GM23248 (cell line): Measurements from ENCODE around the gene LIMK1. TPM values are rescaled to one million over a fixed set of nuclear protein-coding genes. Genes with fewer than 3 reads are reported as not detected.

Experiments
- DNase-seq: peaks from one replicate; pipeline ENCODE4 v3.0.0-alpha.2; 2015
- H2AFZ ChIP-seq: fragments of 200-600 bp; sonication (generic); 2 replicates; pipeline ENCODE4 v1.6.1; 2016; ENCODE audit warnings: antibody characterized with exemption
- H3F3A ChIP-seq: fragments of 200-600 bp; sonication (generic); 2 replicates; pipeline ENCODE4 v1.6.1; 2016; ENCODE audit warnings: mild to moderate bottlenecking, antibody characterized with exemption, mixed run types; ENCODE audit not compliant: insufficient read depth
- H3K27ac ChIP-seq: fragments of 200-600 bp; sonication (generic); 2 replicates; pipeline ENCODE4 v1.5.1; 2016; ENCODE audit warnings: mild to moderate bottlenecking
- H3K27me3 ChIP-seq: fragments of 200-600 bp; sonication (generic); replicated peaks from 2 replicates; pipeline ENCODE4 v1.6.1; 2016; ENCODE audit warnings: mild to moderate bottlenecking; ENCODE audit not compliant: insufficient read depth
- H3K36me3 ChIP-seq: fragments of 200-600 bp; sonication (generic); 2 replicates; pipeline ENCODE4 v1.6.1; 2016; ENCODE audit warnings: low read depth, mild to moderate bottlenecking
- H3K4me1 ChIP-seq: fragments of 200-600 bp; sonication (generic); 2 replicates; pipeline ENCODE4 v1.6.1; 2016; ENCODE audit warnings: mild to moderate bottlenecking; ENCODE audit not compliant: insufficient read depth
- H3K4me2 ChIP-seq: fragments of 200-600 bp; sonication (generic); one replicate; pipeline ENCODE4 v1.6.1; 2016; ENCODE audit warnings: mild to moderate bottlenecking; ENCODE audit not compliant: unreplicated experiment
- H3K4me3 ChIP-seq: fragments of 200-600 bp; sonication (generic); 2 replicates; pipeline ENCODE4 v1.5.1; 2016; ENCODE audit warnings: mild to moderate bottlenecking
- H3K79me2 ChIP-seq: fragments of 200-600 bp; sonication (generic); 2 replicates; pipeline ENCODE4 v1.6.1; 2016; ENCODE audit warnings: mild to moderate bottlenecking; ENCODE audit not compliant: insufficient read depth
- H3K9ac ChIP-seq: fragments of 200-600 bp; sonication (generic); 2 replicates; pipeline ENCODE4 v1.6.1; 2016; ENCODE audit warnings: mild to moderate bottlenecking
- H3K9me2 ChIP-seq: fragments of 200-600 bp; sonication (generic); 2 replicates; pipeline ENCODE4 v1.6.1; 2016; ENCODE audit warnings: mixed run types, mild to moderate bottlenecking, moderate library complexity; ENCODE audit not compliant: insufficient read depth
- H3K9me3 ChIP-seq: fragments of 200-600 bp; sonication (generic); one replicate; pipeline ENCODE4 v1.6.1; 2017; ENCODE audit warnings: low read depth
- H4K20me1 ChIP-seq: fragments of 200-600 bp; sonication (generic); 2 replicates; pipeline ENCODE4 v1.6.0; 2016; ENCODE audit not compliant: insufficient read depth
- EZH2 ChIP-seq: fragments of 200-600 bp; sonication (generic); IDR thresholded peaks from 2 replicates; pipeline ENCODE4 v1.6.1; 2018; ENCODE audit warnings: antibody characterized with exemption, mild to moderate bottlenecking; ENCODE audit not compliant: insufficient read depth, poor library complexity, severe bottlenecking
- EZH2phosphoT487 ChIP-seq: fragments of 200-600 bp; sonication (generic); IDR thresholded peaks from 2 replicates; pipeline ENCODE4 v1.6.1; 2018; ENCODE audit warnings: antibody characterized with exemption, moderate library complexity, mild to moderate bottlenecking, low read depth; ENCODE audit not compliant: insufficient read depth
- WGBS, 2 experiments: methylation state at CpG; one replicate each; pipeline ENCODE4 v1.1.6; 2015 to 2017; ENCODE audit warnings: low lambda C conversion rate in 2 of 2, low coverage in 1 of 2; ENCODE audit errors: missing lambda C conversion rate in 2 of 2; 5-methylcytosine and 5-hydroxymethylcytosine counted together
- in situ Hi-C: fragments of 300-500 bp; cut with MboI; formaldehyde crosslinking; loops from 2 replicates; pipeline ENCODE4 v1.15.0; 2020
- polyA plus RNA-seq: library from polyadenylated mRNA; unstranded; fragments of >200 nt; fragmentation: Nextera tagmentation; extraction: Ambion mirVana; gene quantifications from 2 replicates; pipeline ENCODE4 v1.2.1, GENCODE V29; 2016
- total RNA-seq: library from RNA; depleted of rRNA; stranded (reverse); fragments of >200 nt; shearing (Covaris generic); gene quantifications from 2 replicates; pipeline ENCODE4 v1.2.3, GENCODE V29; 2014

LIMK1 gene
- total and polyA plus RNA-seq, 2 experiments from 2014 or later, result 3.9 to 37.3 TPM

DNA sequence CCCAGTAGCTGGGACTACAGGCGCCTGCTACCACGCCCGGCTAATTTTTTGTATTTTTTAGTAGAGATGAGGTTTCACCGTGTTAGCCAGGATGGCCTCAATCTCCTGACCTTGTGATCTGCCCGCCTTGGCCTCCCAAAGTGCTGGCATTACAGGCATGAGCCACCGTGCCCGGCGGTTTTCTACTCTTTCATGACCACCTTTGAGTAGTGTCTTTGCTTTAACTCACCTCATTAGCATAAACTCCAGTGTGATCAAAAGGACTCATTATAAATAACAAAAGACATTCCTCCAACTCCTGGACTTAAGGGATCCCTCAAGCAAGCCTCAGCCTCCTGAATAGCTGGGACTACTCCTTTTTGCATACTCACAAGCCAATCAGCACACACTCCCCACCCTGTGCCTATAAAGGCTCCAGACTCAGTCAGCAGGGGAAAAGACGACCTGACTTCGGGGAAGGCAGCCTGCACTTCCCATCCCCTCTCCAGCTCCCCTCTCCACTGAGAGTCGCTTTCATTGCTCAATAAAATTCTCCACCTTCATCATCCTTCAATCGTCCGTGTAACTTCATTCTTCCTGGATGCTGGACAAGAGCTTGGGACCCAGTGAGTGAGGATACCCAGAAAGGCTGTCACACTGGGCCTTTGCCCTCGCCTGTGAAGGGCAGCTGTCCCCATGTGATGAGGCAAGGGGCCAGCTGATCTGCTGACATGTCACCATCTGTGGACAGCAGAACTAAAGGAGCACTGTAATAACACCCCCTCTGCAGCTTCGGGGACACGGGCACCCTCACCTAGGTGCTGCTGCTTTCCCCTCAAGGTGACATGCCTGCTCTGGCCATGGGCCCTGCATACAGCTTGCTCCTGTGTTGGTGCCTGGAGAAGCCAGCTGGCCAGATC lies 55.6 kb downstream of the LIMK1 start:
- no peak overlapping the region for H3K4me2 ChIP-seq
- no peak overlapping the region for H2AFZ ChIP-seq
- DNase-seq, result no peak
- H3K79me2 ChIP-seq, result no peaks in the 10 kb centered on the region
- no peaks in the 10 kb centered on the region for H4K20me1 ChIP-seq
- H3F3A ChIP-seq, result no peaks in the 10 kb centered on the region
- WGBS, 2 experiments, result 87 to 90% methylated on average over 16 of the region's 16 CpGs
- no peak overlapping the region for H3K9ac ChIP-seq
- H3K4me3 ChIP-seq, result no peak overlapping the region
- no peaks in the 10 kb centered on the region for H3K9me3 ChIP-seq
- in situ Hi-C loops, result no loop called here
- H3K36me3 ChIP-seq, result no peaks in the 10 kb centered on the region
- 0 out of 2 replicates have a peak, but pooled peaks cover 6% of the 10 kb centered on the region for H3K4me1 ChIP-seq
- H3K9me2 ChIP-seq, result no peaks in the 10 kb centered on the region
- no peaks in the 10 kb centered on the region for H3K27me3 ChIP-seq
- TF ChIP-seq EZH2phosphoT487, result no peak
- no peak for TF ChIP-seq EZH2
- H3K27ac ChIP-seq, result no peak overlapping the region

DNA sequence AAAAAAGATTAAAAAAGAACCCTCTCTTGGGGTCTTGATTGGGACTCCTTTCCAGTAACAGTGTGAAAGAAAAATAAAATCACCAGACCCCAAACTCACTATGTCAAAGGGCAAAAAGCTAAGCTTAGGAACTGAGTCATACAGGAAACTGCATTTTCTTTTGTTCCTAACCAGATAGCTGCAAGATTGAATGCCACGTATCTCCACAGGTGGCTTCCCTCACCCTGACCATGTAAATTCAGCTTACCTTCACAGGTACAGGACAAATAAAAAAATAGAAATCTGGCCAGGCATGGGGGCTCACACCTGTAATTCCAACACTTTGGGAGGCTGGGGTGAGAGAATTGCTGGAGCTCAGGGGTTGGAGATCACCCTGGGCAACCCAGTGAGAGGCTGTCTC lies 58.1 kb downstream of the LIMK1 start:
- H3K4me2 ChIP-seq, result peak overlapping the region; percentile 10
- in situ Hi-C loops, result no loop called here
- no peaks in the 10 kb centered on the region for H3K36me3 ChIP-seq
- H3K4me1 ChIP-seq, result 0 out of 2 replicates have a peak, but pooled peaks cover 6% of the 10 kb centered on the region
- H3K4me3 ChIP-seq, result no peak overlapping the region
- 85 to 93% methylated on average over 1 of the region's 1 CpG for WGBS, 2 experiments
- H3F3A ChIP-seq, result no peaks in the 10 kb centered on the region
- H2AFZ ChIP-seq, result no peak overlapping the region
- H3K9me2 ChIP-seq, result no peaks in the 10 kb centered on the region
- no peaks in the 10 kb centered on the region for H3K9me3 ChIP-seq
- no peak overlapping the region for H3K9ac ChIP-seq
- no peaks in the 10 kb centered on the region for H4K20me1 ChIP-seq
- H3K79me2 ChIP-seq, result no peaks in the 10 kb centered on the region
- DNase-seq, result no peak
- H3K27me3 ChIP-seq, result no peaks in the 10 kb centered on the region
- TF ChIP-seq EZH2phosphoT487, result no peak
- TF ChIP-seq EZH2, result no peak
- H3K27ac ChIP-seq, result no peak overlapping the region

DNA sequence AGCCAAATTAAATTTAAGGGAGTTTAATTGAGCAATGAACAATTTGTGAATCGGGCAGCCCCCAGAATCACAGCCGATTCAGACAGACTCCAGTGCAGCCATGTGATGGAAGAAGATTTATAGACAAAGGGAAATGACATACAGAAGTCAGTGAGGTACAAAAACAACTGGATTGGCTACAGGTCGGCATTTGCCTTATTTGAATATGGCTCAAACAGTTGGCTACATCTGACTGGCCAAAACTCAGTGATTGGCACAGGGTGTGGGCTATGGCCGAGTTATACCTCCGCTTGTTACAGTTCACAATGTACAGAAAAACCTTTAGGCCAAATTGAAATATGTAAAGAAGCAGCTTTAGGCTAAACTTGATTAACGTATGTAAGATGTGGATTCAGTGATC lies 59.8 kb downstream of the LIMK1 start:
- Histone ChIP-seq H3F3A (no peaks in the 10 kb centered on the region), H3K9me3 (no peaks in the 10 kb centered on the region), H3K4me2 (no peak overlapping the region), H3K79me2 (no peaks in the 10 kb centered on the region), H3K4me3 (no peak overlapping the region), H4K20me1 (no peaks in the 10 kb centered on the region), H3K9me2 (no peaks in the 10 kb centered on the region), H3K36me3 (no peaks in the 10 kb centered on the region), H3K9ac (no peak overlapping the region), H2AFZ (no peak overlapping the region), H3K27me3 (no peaks in the 10 kb centered on the region), H3K27ac (no peak overlapping the region), H3K4me1 (0 out of 2 replicates have a peak, but pooled peaks cover 6% of the 10 kb centered on the region)
- 65 to 70% methylated on average over 6 of the region's 6 CpGs for WGBS, 2 experiments
- no peak for TF ChIP-seq EZH2phosphoT487
- no peak for TF ChIP-seq EZH2
- in situ Hi-C loops, result no loop called here
- DNase-seq, result no peak

DNA sequence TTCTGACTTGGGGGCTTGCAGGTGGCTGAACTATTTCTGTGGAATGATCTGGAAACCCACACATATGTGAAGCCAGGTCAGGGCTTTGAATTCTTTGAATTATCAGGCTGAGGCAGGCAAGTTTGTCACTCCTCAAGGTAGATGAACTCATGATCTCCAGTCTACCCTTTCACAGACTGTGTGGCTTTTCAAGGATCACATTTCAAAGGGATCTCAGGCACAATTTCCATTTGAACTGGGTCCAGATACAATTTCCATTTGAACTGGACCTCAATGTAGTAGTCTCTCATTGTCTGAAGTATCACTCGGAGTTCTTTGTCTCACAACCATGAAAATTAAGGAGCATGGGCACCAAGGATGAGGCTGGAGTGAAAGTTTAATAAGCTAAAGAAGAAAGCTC lies 64.9 kb downstream of the LIMK1 start:
- Histone ChIP-seq H3K4me2 (no peak overlapping the region), H3K9me2 (no peaks in the 10 kb centered on the region), H3F3A (no peaks in the 10 kb centered on the region), H3K4me1 (no peaks in the 10 kb centered on the region), H3K27me3 (no peaks in the 10 kb centered on the region), H3K9ac (no peak overlapping the region), H3K36me3 (no peaks in the 10 kb centered on the region), H2AFZ (no peak overlapping the region), H3K4me3 (no peak overlapping the region), H3K79me2 (no peaks in the 10 kb centered on the region), H3K9me3 (no peaks in the 10 kb centered on the region), H4K20me1 (no peaks in the 10 kb centered on the region), H3K27ac (no peak overlapping the region)
- in situ Hi-C loops, result no loop called here
- WGBS, 2 experiments, result 89 to 96% methylated on average over 1 of the region's 1 CpG
- DNase-seq, result no peak
- no peak for TF ChIP-seq EZH2phosphoT487
- TF ChIP-seq EZH2, result no peak
